ENCODE results near the gene USP37.

The USP37 gene

GRCh38 chr2:218474527-218474926, 93.6 kb downstream of the USP37 start:
- H3K27me3 ChIP-seq (ENCODE audit: insufficient read depth, low read length), result no peaks in the 10 kb centered on the region
- no peak overlapping the region for H3K9ac ChIP-seq (ENCODE audit: low read depth, low read length)
- WGBS, result 95% methylated on average over 3 of the region's 3 CpGs
- no peak overlapping the region for H3K27ac ChIP-seq (ENCODE audit: low read depth, low read length)
- H3K9me3 ChIP-seq (ENCODE audit: insufficient read depth, low read depth, low read length), result no peaks in the 10 kb centered on the region
- H3K36me3 ChIP-seq (ENCODE audit: insufficient read depth, low read length), result peaks cover 91% of the 10 kb centered on the region
- H3K4me3 ChIP-seq (ENCODE audit: low read length), result no peak overlapping the region
- H3K4me1 ChIP-seq (ENCODE audit: insufficient read depth, low read length), result no peaks in the 10 kb centered on the region

- Histone ChIP-seq H3K27me3 (ENCODE audit: insufficient read depth, low read length) (no peaks in the 10 kb centered on the region), H3K4me3 (ENCODE audit: low read length) (no peak overlapping the region), H3K9ac (ENCODE audit: low read depth, low read length) (no peak overlapping the region), H3K36me3 (ENCODE audit: insufficient read depth, low read length) (peaks cover 85% of the 10 kb centered on the region), H3K9me3 (ENCODE audit: insufficient read depth, low read depth, low read length) (no peaks in the 10 kb centered on the region), H3K4me1 (ENCODE audit: insufficient read depth, low read length) (no peaks in the 10 kb centered on the region), H3K27ac (ENCODE audit: low read depth, low read length) (no peak overlapping the region)
Observed at GRCh38 chr2:218472988-218473387, 95.2 kb downstream of the USP37 start.

- Histone ChIP-seq H3K4me1 (ENCODE audit: insufficient read depth, low read length) (no peaks in the 10 kb centered on the region), H3K9ac (ENCODE audit: low read depth, low read length) (no peak overlapping the region), H3K4me3 (ENCODE audit: low read length) (no peak overlapping the region), H3K27ac (ENCODE audit: low read depth, low read length) (no peak overlapping the region), H3K9me3 (ENCODE audit: insufficient read depth, low read depth, low read length) (no peaks in the 10 kb centered on the region), H3K36me3 (ENCODE audit: insufficient read depth, low read length) (peaks cover 75% of the 10 kb centered on the region), H3K27me3 (ENCODE audit: insufficient read depth, low read length) (no peaks in the 10 kb centered on the region)
- WGBS, result 97% methylated on average over 5 of the region's 5 CpGs
Observed at GRCh38 chr2:218471982-218472381, 96.2 kb downstream of the USP37 start.

GRCh38 chr2:218471036-218471435, 97.1 kb downstream of the USP37 start:
- Histone ChIP-seq H3K4me3 (ENCODE audit: low read length) (no peak overlapping the region), H3K36me3 (ENCODE audit: insufficient read depth, low read length) (peaks cover 71% of the 10 kb centered on the region), H3K4me1 (ENCODE audit: insufficient read depth, low read length) (no peaks in the 10 kb centered on the region), H3K9me3 (ENCODE audit: insufficient read depth, low read depth, low read length) (no peaks in the 10 kb centered on the region), H3K27me3 (ENCODE audit: insufficient read depth, low read length) (no peaks in the 10 kb centered on the region), H3K9ac (ENCODE audit: low read depth, low read length) (no peak overlapping the region), H3K27ac (ENCODE audit: low read depth, low read length) (no peak overlapping the region)
- WGBS, result 96% methylated on average over 2 of the region's 2 CpGs

GRCh38 chr2:218470448-218470847, 97.7 kb downstream of the USP37 start:
- Histone ChIP-seq H3K4me3 (ENCODE audit: low read length) (no peak overlapping the region), H3K27me3 (ENCODE audit: insufficient read depth, low read length) (no peaks in the 10 kb centered on the region), H3K4me1 (ENCODE audit: insufficient read depth, low read length) (no peaks in the 10 kb centered on the region), H3K9me3 (ENCODE audit: insufficient read depth, low read depth, low read length) (no peaks in the 10 kb centered on the region), H3K27ac (ENCODE audit: low read depth, low read length) (no peak overlapping the region), H3K36me3 (ENCODE audit: insufficient read depth, low read length) (peaks cover 73% of the 10 kb centered on the region), H3K9ac (ENCODE audit: low read depth, low read length) (no peak overlapping the region)
- WGBS, result 1% methylated on average over 1 of the region's 1 CpG

GRCh38 chr2:218465987-218466633, 102.0 kb downstream of the USP37 start:
- H3K4me1 ChIP-seq (ENCODE audit: insufficient read depth, low read length), result no peaks in the 10 kb centered on the region
- no peak overlapping the region for H3K4me3 ChIP-seq (ENCODE audit: low read length)
- peaks cover 68% of the 10 kb centered on the region for H3K36me3 ChIP-seq (ENCODE audit: insufficient read depth, low read length)
- 99% methylated on average over 2 of the region's 3 CpGs for WGBS
- no peak overlapping the region for H3K27ac ChIP-seq (ENCODE audit: low read depth, low read length)
- H3K27me3 ChIP-seq (ENCODE audit: insufficient read depth, low read length), result no peaks in the 10 kb centered on the region
- H3K9ac ChIP-seq (ENCODE audit: low read depth, low read length), result no peak overlapping the region
- H3K9me3 ChIP-seq (ENCODE audit: insufficient read depth, low read depth, low read length), result no peaks in the 10 kb centered on the region

- H3K27ac ChIP-seq (ENCODE audit: low read depth, low read length), result no peak overlapping the region
- H3K9me3 ChIP-seq (ENCODE audit: insufficient read depth, low read depth, low read length), result no peaks in the 10 kb centered on the region
- H3K36me3 ChIP-seq (ENCODE audit: insufficient read depth, low read length), result peaks cover 79% of the 10 kb centered on the region
- WGBS, result 94% methylated on average over 1 of the region's 1 CpG
- H3K4me3 ChIP-seq (ENCODE audit: low read length), result no peak overlapping the region
- no peaks in the 10 kb centered on the region for H3K4me1 ChIP-seq (ENCODE audit: insufficient read depth, low read length)
- no peak overlapping the region for H3K9ac ChIP-seq (ENCODE audit: low read depth, low read length)
- no peaks in the 10 kb centered on the region for H3K27me3 ChIP-seq (ENCODE audit: insufficient read depth, low read length)
Observed at GRCh38 chr2:218458598-218458997, 109.6 kb downstream of the USP37 start.

GRCh38 chr2:218456849-218457248, 111.3 kb downstream of the USP37 start:
- Histone ChIP-seq H3K9me3 (ENCODE audit: insufficient read depth, low read depth, low read length) (no peaks in the 10 kb centered on the region), H3K27me3 (ENCODE audit: insufficient read depth, low read length) (no peaks in the 10 kb centered on the region)

GRCh38 chr2:218452079-218452478, 116.1 kb downstream of the USP37 start:
- Histone ChIP-seq H3K4me1 (ENCODE audit: insufficient read depth, low read length) (0 out of 2 replicates have a peak, but pooled peaks cover 9% of the 10 kb centered on the region), H3K9ac (ENCODE audit: low read depth, low read length) (no peak overlapping the region), H3K36me3 (ENCODE audit: insufficient read depth, low read length) (peaks cover 87% of the 10 kb centered on the region), H3K27ac (ENCODE audit: low read depth, low read length) (no peak overlapping the region), H3K9me3 (ENCODE audit: insufficient read depth, low read depth, low read length) (no peaks in the 10 kb centered on the region), H3K27me3 (ENCODE audit: insufficient read depth, low read length) (no peaks in the 10 kb centered on the region), H3K4me3 (ENCODE audit: low read length) (no peak overlapping the region)
- no CpG with 5 or more reads among the region's 1 CpG for WGBS

More at GRCh38 chr2:218456849-218457248, 111.3 kb downstream of the USP37 start:
- Histone ChIP-seq H3K36me3 (ENCODE audit: insufficient read depth, low read length) (peaks cover 78% of the 10 kb centered on the region), H3K4me1 (ENCODE audit: insufficient read depth, low read length) (0 out of 2 replicates have a peak, but pooled peaks cover under 1% of the 10 kb centered on the region), H3K27ac (ENCODE audit: low read depth, low read length) (no peak overlapping the region), H3K9ac (ENCODE audit: low read depth, low read length) (no peak overlapping the region), H3K4me3 (ENCODE audit: low read length) (no peak overlapping the region)
- WGBS, result 95% methylated on average over 3 of the region's 3 CpGs

- peaks cover 66% of the 10 kb centered on the region for H3K36me3 ChIP-seq (ENCODE audit: insufficient read depth, low read length)
- no peak overlapping the region for H3K27ac ChIP-seq (ENCODE audit: low read depth, low read length)
- 97% methylated on average over 2 of the region's 3 CpGs for WGBS
Observed at GRCh38 chr2:218448934-218449333, 119.2 kb downstream of the USP37 start.

GRCh38 chr2:218447072-218447471, 121.1 kb downstream of the USP37 start:
- no peaks in the 10 kb centered on the region for H3K27me3 ChIP-seq (ENCODE audit: insufficient read depth, low read length)
- H3K9me3 ChIP-seq (ENCODE audit: insufficient read depth, low read depth, low read length), result no peaks in the 10 kb centered on the region
- H3K4me3 ChIP-seq (ENCODE audit: low read length), result no peak overlapping the region
- H3K36me3 ChIP-seq (ENCODE audit: insufficient read depth, low read length), result peaks cover 54% of the 10 kb centered on the region
- 0 out of 2 replicates have a peak, but pooled peaks cover 9% of the 10 kb centered on the region for H3K4me1 ChIP-seq (ENCODE audit: insufficient read depth, low read length)
- no peak overlapping the region for H3K27ac ChIP-seq (ENCODE audit: low read depth, low read length)
- WGBS, result 100% methylated on average over 2 of the region's 2 CpGs
- H3K9ac ChIP-seq (ENCODE audit: low read depth, low read length), result no peak overlapping the region

More at GRCh38 chr2:218448934-218449333, 119.2 kb downstream of the USP37 start:
- Histone ChIP-seq H3K9ac (ENCODE audit: low read depth, low read length) (no peak overlapping the region), H3K27me3 (ENCODE audit: insufficient read depth, low read length) (no peaks in the 10 kb centered on the region), H3K9me3 (ENCODE audit: insufficient read depth, low read depth, low read length) (no peaks in the 10 kb centered on the region), H3K4me1 (ENCODE audit: insufficient read depth, low read length) (0 out of 2 replicates have a peak, but pooled peaks cover 9% of the 10 kb centered on the region), H3K4me3 (ENCODE audit: low read length) (no peak overlapping the region)

- H3K4me1 ChIP-seq (ENCODE audit: insufficient read depth, low read length), result 0 out of 2 replicates have a peak, but pooled peaks cover 6% of the 10 kb centered on the region
- H3K36me3 ChIP-seq (ENCODE audit: insufficient read depth, low read length), result peaks cover 49% of the 10 kb centered on the region
- no peaks in the 10 kb centered on the region for H3K9me3 ChIP-seq (ENCODE audit: insufficient read depth, low read depth, low read length)
- WGBS, result 97% methylated on average over 6 of the region's 6 CpGs
- H3K27me3 ChIP-seq (ENCODE audit: insufficient read depth, low read length), result no peaks in the 10 kb centered on the region
- no peak overlapping the region for H3K9ac ChIP-seq (ENCODE audit: low read depth, low read length)
- H3K4me3 ChIP-seq (ENCODE audit: low read length), result no peak overlapping the region
- no peak overlapping the region for H3K27ac ChIP-seq (ENCODE audit: low read depth, low read length)
Observed at GRCh38 chr2:218446547-218446946, 121.6 kb downstream of the USP37 start.
